ENCODE data around the gene LYZL6. TPM values are rescaled to one million over a fixed set of nuclear protein-coding genes. Genes with fewer than 3 reads are reported as not detected.

Gene LYZL6
- polyA plus RNA-seq, 3 donors = not detected

DNA sequence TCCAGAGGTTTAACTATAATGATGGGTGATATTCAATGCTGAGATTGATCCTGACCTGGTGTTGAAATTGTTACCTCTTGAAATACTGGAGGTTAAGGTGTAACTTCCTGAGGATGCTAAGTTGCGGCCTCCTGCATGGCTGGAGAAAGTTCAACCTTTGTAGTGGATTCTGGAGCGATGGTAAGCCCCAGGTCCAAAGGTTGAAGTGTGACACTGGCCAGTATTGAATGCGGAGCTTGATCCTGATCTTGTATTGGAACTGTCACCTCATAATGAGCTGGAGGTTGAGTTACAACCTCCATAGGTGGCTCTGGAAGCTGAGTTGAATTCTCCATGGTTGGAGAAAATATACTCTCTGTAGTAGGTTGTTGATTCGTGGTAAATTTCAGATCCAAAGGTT, 29.9 kb downstream of the LYZL6 start:
- H3K36me3 ChIP-seq (replicated peaks in 1 of 2; ENCODE audit: control insufficient read depth in 1 of 2, insufficient read depth in 2 of 2, low read length in 2 of 2) = no peaks in the 10 kb centered on the region
- TF ChIP-seq, protein P1, sequence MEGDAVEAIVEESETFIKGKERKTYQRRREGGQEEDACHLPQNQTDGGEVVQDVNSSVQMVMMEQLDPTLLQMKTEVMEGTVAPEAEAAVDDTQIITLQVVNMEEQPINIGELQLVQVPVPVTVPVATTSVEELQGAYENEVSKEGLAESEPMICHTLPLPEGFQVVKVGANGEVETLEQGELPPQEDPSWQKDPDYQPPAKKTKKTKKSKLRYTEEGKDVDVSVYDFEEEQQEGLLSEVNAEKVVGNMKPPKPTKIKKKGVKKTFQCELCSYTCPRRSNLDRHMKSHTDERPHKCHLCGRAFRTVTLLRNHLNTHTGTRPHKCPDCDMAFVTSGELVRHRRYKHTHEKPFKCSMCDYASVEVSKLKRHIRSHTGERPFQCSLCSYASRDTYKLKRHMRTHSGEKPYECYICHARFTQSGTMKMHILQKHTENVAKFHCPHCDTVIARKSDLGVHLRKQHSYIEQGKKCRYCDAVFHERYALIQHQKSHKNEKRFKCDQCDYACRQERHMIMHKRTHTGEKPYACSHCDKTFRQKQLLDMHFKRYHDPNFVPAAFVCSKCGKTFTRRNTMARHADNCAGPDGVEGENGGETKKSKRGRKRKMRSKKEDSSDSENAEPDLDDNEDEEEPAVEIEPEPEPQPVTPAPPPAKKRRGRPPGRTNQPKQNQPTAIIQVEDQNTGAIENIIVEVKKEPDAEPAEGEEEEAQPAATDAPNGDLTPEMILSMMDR (IDR thresholded peaks at IDR 0.05) = no peak
- H3K4me3 ChIP-seq (replicated peaks in 1 of 3; ENCODE audit: low read depth in 2 of 3, low read length in 3 of 3) = no peak overlapping the region
- no peak for DNase-seq
- Mint-ChIP-seq H3K4me3 (no peak overlapping the region), H3K27me3 (ENCODE audit: low read depth in 3 of 3) (peaks cover 0 to 4% (median 0%) of the 10 kb centered on the region in 3 donors), H3K36me3 (peaks cover 2 to 7% of the 10 kb centered on the region in 2 donors), H3K9me3 (peaks cover 0 to 3% (median 0%) of the 10 kb centered on the region in 7 donors), H3K27ac (no peak overlapping the region), H3K4me1 (peaks cover 7% of the 10 kb centered on the region)
- H3K4me2 ChIP-seq (replicated peaks; ENCODE audit: extremely low read depth, low read length, poor library complexity, severe bottlenecking) = no peak overlapping the region
- H3K9ac ChIP-seq (ENCODE audit: insufficient read depth, low read length, poor library complexity, severe bottlenecking) = no peak overlapping the region
- intact Hi-C loops (cut with micrococcal nuclease) = no loop called here
- no peaks in the 10 kb centered on the region for H3K9me3 ChIP-seq (replicated peaks in 1 of 2; ENCODE audit: control insufficient read depth in 1 of 2, insufficient read depth in 1 of 2, low read length in 2 of 2)
- H3K27me3 ChIP-seq (ENCODE audit: control insufficient read depth in 2 of 2, insufficient read depth in 2 of 2, low read length in 2 of 2) = no peaks in the 10 kb centered on the region
- H3K27ac ChIP-seq (ENCODE audit: low read depth in 1 of 2, low read length in 2 of 2) = no peak overlapping the region
- no peaks in the 10 kb centered on the region for H3K79me2 ChIP-seq (ENCODE audit: insufficient read depth, low read length)
- no peaks in the 10 kb centered on the region for H3K4me1 ChIP-seq (ENCODE audit: control insufficient read depth in 1 of 2, insufficient read depth in 2 of 2, low read length in 2 of 2)
- 91% methylated on average over 2 of the region's 4 CpGs for WGBS (ENCODE audit: insufficient coverage)
- H4K20me1 ChIP-seq (ENCODE audit: insufficient read depth, low read length) = no peaks in the 10 kb centered on the region
- no peak overlapping the region for H2AFZ ChIP-seq (ENCODE audit: insufficient read depth, low read depth, low read length, poor library complexity, severe bottlenecking)

GRCh38 chr17:35912942-35913341, 30.6 kb downstream of the LYZL6 start:
- H3K4me3 Mint-ChIP-seq = no peak overlapping the region
- peaks cover 7% of the 10 kb centered on the region for H3K4me1 Mint-ChIP-seq

More at GRCh38 chr17:35912942-35913341, 30.6 kb downstream of the LYZL6 start:
- Mint-ChIP-seq H3K27ac (no peak overlapping the region), H3K36me3 (peaks cover 0 to 1% of the 10 kb centered on the region in 2 donors), H3K27me3 (ENCODE audit: low read depth in 3 of 3) (peaks cover 0 to 4% (median 0%) of the 10 kb centered on the region in 3 donors), H3K9me3 (peaks cover 0 to 3% (median 0%) of the 10 kb centered on the region in 7 donors)
- TF ChIP-seq, protein P1 (IDR thresholded peaks at IDR 0.05) = no peak
- Histone ChIP-seq H3K79me2 (ENCODE audit: insufficient read depth, low read length) (no peaks in the 10 kb centered on the region), H3K4me1 (ENCODE audit: control insufficient read depth in 1 of 2, insufficient read depth in 2 of 2, low read length in 2 of 2) (no peaks in the 10 kb centered on the region), H3K9me3 (replicated peaks in 1 of 2; ENCODE audit: control insufficient read depth in 1 of 2, insufficient read depth in 1 of 2, low read length in 2 of 2) (no peaks in the 10 kb centered on the region), H3K4me3 (replicated peaks in 1 of 3; ENCODE audit: low read depth in 2 of 3, low read length in 3 of 3) (no peak overlapping the region), H3K9ac (ENCODE audit: insufficient read depth, low read length, poor library complexity, severe bottlenecking) (no peak overlapping the region), H3K4me2 (replicated peaks; ENCODE audit: extremely low read depth, low read length, poor library complexity, severe bottlenecking) (no peak overlapping the region), H4K20me1 (ENCODE audit: insufficient read depth, low read length) (no peaks in the 10 kb centered on the region), H3K27me3 (ENCODE audit: control insufficient read depth in 2 of 2, insufficient read depth in 2 of 2, low read length in 2 of 2) (no peaks in the 10 kb centered on the region), H2AFZ (ENCODE audit: insufficient read depth, low read depth, low read length, poor library complexity, severe bottlenecking) (no peak overlapping the region), H3K36me3 (replicated peaks in 1 of 2; ENCODE audit: control insufficient read depth in 1 of 2, insufficient read depth in 2 of 2, low read length in 2 of 2) (no peaks in the 10 kb centered on the region), H3K27ac (ENCODE audit: low read depth in 1 of 2, low read length in 2 of 2) (no peak overlapping the region)
- 95% methylated on average over 2 of the region's 2 CpGs for WGBS (ENCODE audit: insufficient coverage)
- intact Hi-C loops (cut with micrococcal nuclease) = no loop called here
- no peak for DNase-seq

Measured in CD14-positive monocyte (primary cell).